Bronchial epithelial cell (primary cell): ENCODE data around the gene MYPOP. TPM values are rescaled to one million over a fixed set of nuclear protein-coding genes. Genes with fewer than 3 reads are reported as not detected.
A peak's percentile ranks its signal among the peaks of the same experiment; 100 is the strongest.

Source experiments
- DNase-seq: peaks from one replicate; pipeline ENCODE4 v3.0.0-alpha.2; 2010; ENCODE audit warnings: low read depth
- FAIRE-seq: peaks from 2 replicates; lab custom pipeline; 2011; peaks lifted over from hg19 to GRCh38; lab: Jason Lieb, UNC
- H3K27me3 ChIP-seq: 2 replicates; pipeline ENCODE4 v1.5.1; 2011; ENCODE audit warnings: low read length; ENCODE audit not compliant: control insufficient read depth, insufficient read depth
- H3K36me3 ChIP-seq: 2 replicates; pipeline ENCODE4 v1.5.1; 2011; ENCODE audit warnings: low read length; ENCODE audit not compliant: control insufficient read depth, insufficient read depth
- H3K4me3 ChIP-seq: 2 replicates; pipeline ENCODE4 v1.5.1; 2011; ENCODE audit warnings: mild to moderate bottlenecking, low read depth, low read length, control low read depth
- total RNA-seq: library from RNA; depleted of rRNA; stranded (reverse); fragments of >200 nt; gene quantifications from 2 replicates; pipeline ENCODE4 v1.2.1, GENCODE V29; 2014
- TF ChIP-seq, protein P1 (sequence below): IDR thresholded peaks from 2 replicates; pipeline ENCODE4 v1.5.1; 2011; ENCODE audit warnings: mild to moderate bottlenecking, moderate library complexity, low read length, control low read depth, inconsistent platforms; ENCODE audit not compliant: insufficient read depth, severe bottlenecking

The MYPOP gene
- total RNA-seq, 1 donor from 2014 or later = 0.53 TPM

DNA sequence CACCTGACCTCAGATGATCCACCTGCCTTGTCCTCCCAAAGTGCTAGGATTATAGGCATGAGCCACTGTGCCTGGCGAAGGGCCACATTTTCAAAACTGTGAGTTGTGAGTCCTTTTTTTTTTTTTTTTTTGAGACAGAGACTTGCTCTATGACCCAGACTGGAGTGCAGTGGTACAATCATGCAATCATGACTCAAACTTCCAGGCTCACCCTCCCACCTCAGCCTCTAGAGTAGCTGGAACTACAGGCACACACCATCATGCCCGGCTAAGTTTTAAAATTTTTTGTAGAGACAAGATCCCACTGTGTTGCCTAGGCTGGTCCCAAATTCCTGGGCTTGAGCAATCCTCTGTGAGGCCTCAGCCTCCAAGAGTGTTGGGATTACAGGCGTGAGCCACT is 3.8 kb upstream of the MYPOP start:
- H3K4me3 ChIP-seq = no peak overlapping the region
- no peak for FAIRE-seq
- TF ChIP-seq, protein P1, sequence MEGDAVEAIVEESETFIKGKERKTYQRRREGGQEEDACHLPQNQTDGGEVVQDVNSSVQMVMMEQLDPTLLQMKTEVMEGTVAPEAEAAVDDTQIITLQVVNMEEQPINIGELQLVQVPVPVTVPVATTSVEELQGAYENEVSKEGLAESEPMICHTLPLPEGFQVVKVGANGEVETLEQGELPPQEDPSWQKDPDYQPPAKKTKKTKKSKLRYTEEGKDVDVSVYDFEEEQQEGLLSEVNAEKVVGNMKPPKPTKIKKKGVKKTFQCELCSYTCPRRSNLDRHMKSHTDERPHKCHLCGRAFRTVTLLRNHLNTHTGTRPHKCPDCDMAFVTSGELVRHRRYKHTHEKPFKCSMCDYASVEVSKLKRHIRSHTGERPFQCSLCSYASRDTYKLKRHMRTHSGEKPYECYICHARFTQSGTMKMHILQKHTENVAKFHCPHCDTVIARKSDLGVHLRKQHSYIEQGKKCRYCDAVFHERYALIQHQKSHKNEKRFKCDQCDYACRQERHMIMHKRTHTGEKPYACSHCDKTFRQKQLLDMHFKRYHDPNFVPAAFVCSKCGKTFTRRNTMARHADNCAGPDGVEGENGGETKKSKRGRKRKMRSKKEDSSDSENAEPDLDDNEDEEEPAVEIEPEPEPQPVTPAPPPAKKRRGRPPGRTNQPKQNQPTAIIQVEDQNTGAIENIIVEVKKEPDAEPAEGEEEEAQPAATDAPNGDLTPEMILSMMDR = no peak
- DNase-seq = peak; percentile 78
- no peaks in the 10 kb centered on the region for H3K27me3 ChIP-seq
- H3K36me3 ChIP-seq = no peaks in the 10 kb centered on the region

DNA sequence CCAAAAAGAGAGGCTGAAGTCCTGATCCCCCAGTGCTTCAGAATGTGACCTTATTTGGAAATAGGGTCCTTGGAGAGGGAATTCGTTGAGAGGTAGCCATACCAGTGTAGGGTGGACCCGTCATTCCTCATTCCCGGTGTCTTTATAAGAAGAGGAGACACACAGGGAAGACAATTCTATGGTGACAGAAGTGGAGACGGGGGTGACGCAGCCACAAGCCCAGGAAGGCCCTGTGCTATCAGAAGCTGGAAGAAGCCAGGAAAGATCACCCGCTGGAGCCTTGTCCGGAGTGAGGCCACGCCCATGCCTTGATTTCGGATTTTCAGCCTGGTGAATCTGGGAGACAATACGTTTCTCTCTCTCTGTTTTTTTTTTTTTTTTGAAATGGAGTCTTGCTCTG is 2.6 kb upstream of the MYPOP start:
- FAIRE-seq (no peak), DNase-seq (no peak)
- Histone ChIP-seq H3K4me3 (no peak overlapping the region), H3K27me3 (no peaks in the 10 kb centered on the region), H3K36me3 (no peaks in the 10 kb centered on the region)
- TF ChIP-seq, protein P1 = no peak

DNA sequence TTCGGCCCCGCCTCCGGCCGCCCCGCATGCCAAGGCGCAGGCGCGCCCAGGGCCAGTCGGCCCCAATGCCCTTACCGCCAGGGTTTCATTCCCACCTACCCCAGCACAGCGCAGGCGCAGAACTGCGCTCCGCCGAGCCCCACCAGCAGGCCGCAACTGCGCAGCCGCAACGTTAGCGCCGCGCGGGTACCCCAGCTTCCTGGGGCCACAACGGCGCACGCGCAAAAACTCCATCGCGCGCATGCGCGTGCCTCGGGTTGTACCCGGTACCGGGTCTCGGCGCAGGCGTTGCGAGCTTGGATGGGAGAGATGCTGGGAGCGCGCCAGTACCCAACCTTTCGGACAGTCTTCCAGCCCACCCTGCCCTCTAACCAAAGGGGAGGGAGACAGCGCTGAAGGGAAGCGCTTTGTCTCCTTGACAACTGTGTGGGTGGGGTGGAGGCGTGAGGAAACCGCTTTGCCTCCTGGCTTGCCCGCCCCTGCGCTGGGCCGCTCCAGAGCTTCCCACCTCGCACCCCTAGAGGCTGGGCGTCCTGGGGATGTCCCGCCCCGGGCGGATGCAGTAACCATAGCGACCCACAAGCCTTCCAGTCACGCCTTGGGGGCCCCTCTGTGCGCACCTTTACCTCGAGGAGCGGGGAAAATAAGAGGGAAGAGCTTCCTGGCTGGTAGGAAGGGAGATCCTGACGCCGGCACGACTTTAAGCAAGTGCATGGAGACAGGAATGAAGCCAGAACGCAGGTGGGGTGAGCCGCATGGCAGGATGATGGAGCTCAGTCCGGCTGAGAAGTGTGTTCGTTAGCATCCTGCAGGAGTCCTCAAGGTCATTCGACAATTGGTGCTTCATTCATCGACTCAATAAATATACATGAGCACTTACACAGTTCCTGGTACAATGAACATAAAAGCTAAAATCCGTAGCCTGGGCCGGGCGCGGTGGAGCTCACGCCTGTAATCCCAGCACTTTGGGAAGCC is 525 bp upstream of the MYPOP start:
- Histone ChIP-seq H3K36me3 (no peaks in the 10 kb centered on the region), H3K4me3 (peak overlapping the region; percentile 74), H3K27me3 (no peaks in the 10 kb centered on the region)
- DNase-seq = peak; percentile 93
- TF ChIP-seq, protein P1 = no peak
- no peak for FAIRE-seq

DNA sequence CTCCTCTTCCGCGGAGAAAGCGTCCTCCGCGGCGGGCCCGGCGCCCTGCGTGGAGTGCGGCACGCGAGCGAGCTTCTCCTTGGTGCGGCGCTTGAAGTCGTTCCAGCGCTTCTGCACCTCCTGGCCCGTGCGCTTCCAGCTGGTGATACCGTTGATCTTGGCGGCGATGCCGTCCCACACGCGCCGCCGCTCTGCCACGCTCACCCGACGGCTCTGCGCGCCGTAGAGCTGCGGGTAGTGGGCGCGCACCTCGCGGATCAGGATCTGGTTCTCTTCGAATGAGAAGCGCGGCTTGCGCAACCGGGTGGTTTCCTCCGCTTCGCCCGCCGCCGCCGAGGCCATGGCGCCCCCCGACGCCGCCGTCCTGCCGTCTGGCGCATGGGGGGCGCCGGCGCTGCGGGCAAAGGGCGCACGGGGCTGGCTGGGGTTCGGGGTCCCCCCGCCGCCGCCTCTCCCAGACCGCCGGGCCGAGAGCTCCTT is 941 bp downstream of the MYPOP start:
- no peaks in the 10 kb centered on the region for H3K36me3 ChIP-seq
- TF ChIP-seq, protein P1 = no peak
- peak overlapping the region; percentile 74 for H3K4me3 ChIP-seq
- FAIRE-seq (no peak), DNase-seq (no peak)
- H3K27me3 ChIP-seq = no peaks in the 10 kb centered on the region

DNA sequence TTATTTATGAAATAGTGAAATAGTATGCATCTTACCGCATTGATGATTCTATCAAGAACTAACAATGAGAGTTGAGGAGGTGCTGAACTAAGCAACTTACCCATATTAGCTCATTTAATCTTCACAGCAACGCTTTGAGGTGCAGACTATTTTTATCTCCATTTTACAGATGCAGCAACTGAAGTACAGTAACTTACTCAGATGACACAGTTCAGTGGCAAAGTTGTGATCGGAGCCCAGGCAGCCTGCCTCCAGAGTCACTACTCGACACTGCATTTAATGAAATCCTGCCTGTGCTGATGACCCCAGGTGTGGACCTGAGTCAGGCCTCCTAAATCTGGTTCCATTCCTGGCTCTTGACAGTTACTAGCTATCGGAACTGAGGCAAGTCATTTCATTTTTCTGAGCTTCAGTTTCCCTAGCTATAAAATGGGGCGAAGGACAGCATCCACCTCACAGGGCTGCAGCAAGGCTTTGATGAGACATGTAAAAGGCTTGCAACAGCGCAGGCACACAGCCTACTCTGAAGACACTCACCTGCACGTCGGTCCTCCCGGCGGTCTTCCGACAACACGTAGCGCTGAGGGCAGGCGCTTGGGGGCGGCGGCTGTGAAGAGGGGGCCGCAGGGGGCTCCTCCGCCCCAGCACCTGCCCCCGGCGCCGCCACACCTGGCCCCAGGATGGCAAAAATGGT is 1.5 kb downstream of the MYPOP start:
- no peak for FAIRE-seq
- Histone ChIP-seq H3K27me3 (no peaks in the 10 kb centered on the region), H3K4me3 (peak overlapping the region; percentile 74), H3K36me3 (no peaks in the 10 kb centered on the region)
- TF ChIP-seq, protein P1 = no peak
- DNase-seq = no peak
